Measurements from ENCODE around the gene FTSJ1. TPM values are rescaled to one million over a fixed set of nuclear protein-coding genes. Genes with fewer than 3 reads are reported as not detected.

The FTSJ1 gene
- total and polyA plus RNA-seq, 2 experiments from 2014 or later: 42.8 to 76.3 TPM

- Mint-ChIP-seq H3K36me3 (ENCODE audit: low read depth) (peaks cover 10% of the 10 kb centered on the region; the same call in 2 of the 3 replicates), H3K27me3 (ENCODE audit: insufficient read depth, low read depth, poor library complexity) (peaks cover 6% of the 10 kb centered on the region), H3K9me3 (no peaks in the 10 kb centered on the region), H3K4me3 (no peak overlapping the region), H3K4me1 (peaks cover under 1% of the 10 kb centered on the region; the same call in 1 of the 3 replicates), H3K27ac (no peak overlapping the region)
- TF ChIP-seq STAT1 (IDR thresholded peaks at IDR 0.05; ENCODE audit: unreplicated experiment): no peak
- TF ChIP-seq REST (IDR thresholded peaks at IDR 0.05; ENCODE audit: unreplicated experiment): no peak
- Histone ChIP-seq H3K79me2 (replicated peaks; ENCODE audit: insufficient read depth) (no peaks in the 10 kb centered on the region), H3K27me3 (ENCODE audit: insufficient read depth) (no peaks in the 10 kb centered on the region), H2AFZ (no peak overlapping the region), H4K20me1 (replicated peaks; ENCODE audit: insufficient read depth) (no peaks in the 10 kb centered on the region), H3K27ac (ENCODE audit: low read depth) (no peak overlapping the region), H3F3A (replicated peaks; ENCODE audit: low read depth) (no peaks in the 10 kb centered on the region), H3K4me3 (no peak overlapping the region), H3K36me3 (ENCODE audit: insufficient read depth) (no peaks in the 10 kb centered on the region), H3K4me1 (ENCODE audit: insufficient read depth) (no peaks in the 10 kb centered on the region), H3K9me2 (ENCODE audit: insufficient read depth) (no peaks in the 10 kb centered on the region), H3K4me2 (no peak overlapping the region)
- DNase-seq (ENCODE audit: low spot score): no peak
- ATAC-seq: no peak
Observed at GRCh38 chrX:48514868-48515460, 39.0 kb downstream of the FTSJ1 start.

GRCh38 chrX:48515842-48516241 lies 39.8 kb downstream of the FTSJ1 start:
- Histone ChIP-seq H3K79me2 (replicated peaks; ENCODE audit: insufficient read depth) (no peaks in the 10 kb centered on the region), H4K20me1 (replicated peaks; ENCODE audit: insufficient read depth) (no peaks in the 10 kb centered on the region), H3K4me2 (no peak overlapping the region), H3F3A (replicated peaks; ENCODE audit: low read depth) (no peaks in the 10 kb centered on the region), H3K9me2 (ENCODE audit: insufficient read depth) (no peaks in the 10 kb centered on the region), H3K27ac (ENCODE audit: low read depth) (no peak overlapping the region), H2AFZ (no peak overlapping the region), H3K36me3 (ENCODE audit: insufficient read depth) (no peaks in the 10 kb centered on the region), H3K4me1 (ENCODE audit: insufficient read depth) (no peaks in the 10 kb centered on the region), H3K27me3 (ENCODE audit: insufficient read depth) (no peaks in the 10 kb centered on the region), H3K4me3 (no peak overlapping the region)
- DNase-seq (ENCODE audit: low spot score) (no peak), ATAC-seq (no peak)
- TF ChIP-seq EZH2phosphoT487 (IDR thresholded peaks at IDR 0.05; ENCODE audit: unreplicated experiment): no peak
- TF ChIP-seq REST (IDR thresholded peaks at IDR 0.05; ENCODE audit: unreplicated experiment): no peak
- no peak for TF ChIP-seq CREB1 (CRISPR knock-in tag; IDR thresholded peaks at IDR 0.05; ENCODE audit: low read depth)
- no peak for TF ChIP-seq ETS1 (IDR thresholded peaks at IDR 0.05)
- no peak for TF ChIP-seq JUNB (IDR thresholded peaks at IDR 0.05; ENCODE audit: unreplicated experiment)
- TF ChIP-seq ZNF331 (CRISPR knock-in tag; IDR thresholded peaks at IDR 0.05; ENCODE audit: low read depth): no peak
- no peak for TF ChIP-seq ZNF114 (CRISPR knock-in tag; IDR thresholded peaks at IDR 0.05)
- TF ChIP-seq STAT1 (IDR thresholded peaks at IDR 0.05; ENCODE audit: unreplicated experiment): no peak
- no peak for TF ChIP-seq POLR2AphosphoS5 (IDR thresholded peaks at IDR 0.05; ENCODE audit: low read depth)
- no peak for TF ChIP-seq CTCF (conservative IDR thresholded peaks at IDR 0.05; ENCODE audit: low read depth in 2 of 2)
- Mint-ChIP-seq H3K27me3 (ENCODE audit: insufficient read depth, low read depth, poor library complexity) (peaks cover 6% of the 10 kb centered on the region), H3K36me3 (ENCODE audit: low read depth) (peaks cover 10% of the 10 kb centered on the region; the same call in 2 of the 3 replicates), H3K4me1 (peaks cover 3% of the 10 kb centered on the region; the same call in 2 of the 3 replicates), H3K4me3 (no peak overlapping the region), H3K9me3 (no peaks in the 10 kb centered on the region), H3K27ac (no peak overlapping the region)
